ENCODE results near the gene TMEM132D.

The TMEM132D gene

DNA sequence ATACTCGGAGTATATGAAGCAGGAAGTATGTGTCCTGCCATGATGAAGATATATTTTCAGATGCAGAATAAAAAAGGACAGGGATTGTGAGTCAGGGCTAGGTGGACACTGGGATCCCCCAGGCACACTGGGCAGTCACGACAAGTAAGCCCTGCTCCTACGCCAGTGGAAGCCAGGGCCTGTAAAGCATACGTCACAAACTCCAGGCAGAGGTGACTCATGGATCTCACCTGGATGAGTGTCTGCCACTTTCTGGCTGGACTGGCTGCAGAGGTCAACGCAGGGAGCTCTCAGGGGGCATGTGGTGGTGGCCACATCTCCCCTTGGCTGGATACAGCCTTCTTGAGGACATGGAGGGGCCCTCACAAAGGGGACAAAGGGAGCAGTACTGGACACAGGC, 788.3 kb downstream of the TMEM132D start:
- DNase-seq (ENCODE audit: extremely low read depth, insufficient read length): no peak
- TF ChIP-seq, protein P1, sequence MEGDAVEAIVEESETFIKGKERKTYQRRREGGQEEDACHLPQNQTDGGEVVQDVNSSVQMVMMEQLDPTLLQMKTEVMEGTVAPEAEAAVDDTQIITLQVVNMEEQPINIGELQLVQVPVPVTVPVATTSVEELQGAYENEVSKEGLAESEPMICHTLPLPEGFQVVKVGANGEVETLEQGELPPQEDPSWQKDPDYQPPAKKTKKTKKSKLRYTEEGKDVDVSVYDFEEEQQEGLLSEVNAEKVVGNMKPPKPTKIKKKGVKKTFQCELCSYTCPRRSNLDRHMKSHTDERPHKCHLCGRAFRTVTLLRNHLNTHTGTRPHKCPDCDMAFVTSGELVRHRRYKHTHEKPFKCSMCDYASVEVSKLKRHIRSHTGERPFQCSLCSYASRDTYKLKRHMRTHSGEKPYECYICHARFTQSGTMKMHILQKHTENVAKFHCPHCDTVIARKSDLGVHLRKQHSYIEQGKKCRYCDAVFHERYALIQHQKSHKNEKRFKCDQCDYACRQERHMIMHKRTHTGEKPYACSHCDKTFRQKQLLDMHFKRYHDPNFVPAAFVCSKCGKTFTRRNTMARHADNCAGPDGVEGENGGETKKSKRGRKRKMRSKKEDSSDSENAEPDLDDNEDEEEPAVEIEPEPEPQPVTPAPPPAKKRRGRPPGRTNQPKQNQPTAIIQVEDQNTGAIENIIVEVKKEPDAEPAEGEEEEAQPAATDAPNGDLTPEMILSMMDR (IDR thresholded peaks at IDR 0.05; ENCODE audit: insufficient read depth, low read length, poor library complexity, severe bottlenecking): no peak
- Histone ChIP-seq H3K36me3 (ENCODE audit: control insufficient read depth, insufficient read depth, low read length) (no peaks in the 10 kb centered on the region), H3K4me3 (replicated peaks; ENCODE audit: low read depth, low read length) (no peak overlapping the region), H3K27me3 (replicated peaks; ENCODE audit: control insufficient read depth, insufficient read depth, low read length) (no peaks in the 10 kb centered on the region)

GRCh38 chr12:129110575-129110974, 793.2 kb downstream of the TMEM132D start:
- TF ChIP-seq, protein P1 (IDR thresholded peaks at IDR 0.05; ENCODE audit: insufficient read depth, low read length, poor library complexity, severe bottlenecking): no peak
- H3K27me3 ChIP-seq (replicated peaks; ENCODE audit: control insufficient read depth, insufficient read depth, low read length): no peaks in the 10 kb centered on the region
- no peaks in the 10 kb centered on the region for H3K36me3 ChIP-seq (ENCODE audit: control insufficient read depth, insufficient read depth, low read length)
- DNase-seq (ENCODE audit: extremely low read depth, insufficient read length): no peak
- H3K4me3 ChIP-seq (replicated peaks; ENCODE audit: low read depth, low read length): no peak overlapping the region

GRCh38 chr12:129109174-129110001, 794.4 kb downstream of the TMEM132D start:
- Histone ChIP-seq H3K36me3 (ENCODE audit: control insufficient read depth, insufficient read depth, low read length) (no peaks in the 10 kb centered on the region), H3K27me3 (replicated peaks; ENCODE audit: control insufficient read depth, insufficient read depth, low read length) (no peaks in the 10 kb centered on the region), H3K4me3 (replicated peaks; ENCODE audit: low read depth, low read length) (no peak overlapping the region)
- TF ChIP-seq, protein P1 (IDR thresholded peaks at IDR 0.05; ENCODE audit: insufficient read depth, low read length, poor library complexity, severe bottlenecking): no peak
- DNase-seq (ENCODE audit: extremely low read depth, insufficient read length): no peak

DNA sequence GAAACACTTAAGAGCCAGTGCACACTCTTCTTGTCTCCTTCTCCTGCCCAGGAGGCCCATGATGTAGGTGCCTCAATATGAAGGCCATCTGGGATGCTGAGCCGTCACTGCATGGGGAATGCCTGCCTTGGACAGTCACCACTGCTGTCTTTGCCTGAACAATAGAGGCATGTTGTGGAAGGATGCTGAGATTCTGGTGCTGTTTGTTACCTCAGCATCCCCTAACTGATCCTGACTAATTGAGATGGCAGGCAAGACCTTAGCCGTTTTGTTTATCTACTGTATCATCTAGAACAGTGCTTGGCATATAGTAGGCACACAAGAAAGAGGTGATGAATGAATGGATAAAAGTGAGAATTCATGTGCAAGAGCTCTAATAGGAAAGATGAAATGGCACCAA, 797.1 kb downstream of the TMEM132D start:
- H3K36me3 ChIP-seq (ENCODE audit: control insufficient read depth, insufficient read depth, low read length): no peaks in the 10 kb centered on the region
- no peak for DNase-seq (ENCODE audit: extremely low read depth, insufficient read length)
- H3K27me3 ChIP-seq (replicated peaks; ENCODE audit: control insufficient read depth, insufficient read depth, low read length): no peaks in the 10 kb centered on the region
- TF ChIP-seq, protein P1 (IDR thresholded peaks at IDR 0.05; ENCODE audit: insufficient read depth, low read length, poor library complexity, severe bottlenecking): no peak
- no peak overlapping the region for H3K4me3 ChIP-seq (replicated peaks; ENCODE audit: low read depth, low read length)

- H3K36me3 ChIP-seq (ENCODE audit: control insufficient read depth, insufficient read depth, low read length): no peaks in the 10 kb centered on the region
- TF ChIP-seq, protein P1 (IDR thresholded peaks at IDR 0.05; ENCODE audit: insufficient read depth, low read length, poor library complexity, severe bottlenecking): no peak
- DNase-seq (ENCODE audit: extremely low read depth, insufficient read length): no peak
- no peaks in the 10 kb centered on the region for H3K27me3 ChIP-seq (replicated peaks; ENCODE audit: control insufficient read depth, insufficient read depth, low read length)
- H3K4me3 ChIP-seq (replicated peaks; ENCODE audit: low read depth, low read length): no peak overlapping the region
Measured at GRCh38 chr12:129103231-129103630, 800.6 kb downstream of the TMEM132D start.

Measured in GM06990 (cell line).